ENCODE measurements around the gene BMP8B.

- TF ChIP-seq CTCF (IDR thresholded peaks at IDR 0.05; ENCODE audit: low read depth, low read length, missing input control) (no peak), REST (IDR thresholded peaks at IDR 0.05) (no peak), MAX (IDR thresholded peaks at IDR 0.05) (no peak), FOXA1 (IDR thresholded peaks at IDR 0.05) (no peak), ZBTB33 (IDR thresholded peaks at IDR 0.05) (no peak), EGR1 (IDR thresholded peaks at IDR 0.05; ENCODE audit: low read depth in 2 of 2) (no peak), JUND (IDR thresholded peaks at IDR 0.05) (no peak), SP1 (IDR thresholded peaks at IDR 0.05) (no peak), NR2F2 (IDR thresholded peaks at IDR 0.05) (no peak), YY1 (IDR thresholded peaks at IDR 0.05) (no peak), TAF1 (conservative IDR thresholded peaks at IDR 0.05) (no peak), RAD21 (IDR thresholded peaks at IDR 0.05) (no peak), ATF3 (IDR thresholded peaks at IDR 0.05) (no peak)
Measured at GRCh38 chr1:39711966-39712340, 76.7 kb downstream of the BMP8B start.

Measured in liver (tissue), 3 donors.